HL-60 (cell line): ENCODE measurements around the gene DEPDC4.

Experiments
- DNase-seq, 2 experiments: peaks; one replicate each; pipeline ENCODE4 v3.0.0-alpha.2; 2010 to 2020; ENCODE audit warnings: low read depth in 1 of 2, low spot score in 1 of 2
- H3K27ac ChIP-seq: fragments of 250-450 bp; sonication (Bioruptor Pico); replicated peaks from 2 replicates; pipeline ENCODE4 v1.5.1; 2020; ENCODE audit warnings: mild to moderate bottlenecking, moderate library complexity
- H3K27me3 ChIP-seq: fragments of 250-450 bp; sonication (Bioruptor Pico); 2 replicates; pipeline ENCODE4 v1.5.1; 2021; ENCODE audit warnings: mild to moderate bottlenecking, moderate library complexity; ENCODE audit not compliant: insufficient read depth, poor library complexity, severe bottlenecking
- H3K4me3 ChIP-seq: replicated peaks from 2 replicates; pipeline ENCODE4 v1.5.1; 2011; ENCODE audit warnings: mild to moderate bottlenecking, control low read depth, low read length; ENCODE audit not compliant: insufficient read depth
- GABPA ChIP-seq: IDR thresholded peaks from 2 replicates; pipeline ENCODE4 v1.6.1; 2012; ENCODE audit warnings: low read depth
- POLR2AphosphoS5 ChIP-seq: IDR thresholded peaks from 2 replicates; pipeline ENCODE4 v1.6.1; 2012; ENCODE audit warnings: low read depth
- SPI1 ChIP-seq: IDR thresholded peaks from 2 replicates; pipeline ENCODE4 v1.6.1; 2012; ENCODE audit warnings: low read depth, mild to moderate bottlenecking, borderline replicate concordance
- TF ChIP-seq, protein P1 (sequence below): IDR thresholded peaks from 2 replicates; pipeline ENCODE4 v1.6.1; 2012; ENCODE audit warnings: low read depth; ENCODE audit not compliant: insufficient replicate concordance
- TF ChIP-seq, protein P2 (sequence below): IDR thresholded peaks from one replicate; pipeline ENCODE4 v1.5.1; 2011; ENCODE audit warnings: low read length, control low read depth, inconsistent platforms; ENCODE audit not compliant: insufficient read depth

The DEPDC4 gene

DNA sequence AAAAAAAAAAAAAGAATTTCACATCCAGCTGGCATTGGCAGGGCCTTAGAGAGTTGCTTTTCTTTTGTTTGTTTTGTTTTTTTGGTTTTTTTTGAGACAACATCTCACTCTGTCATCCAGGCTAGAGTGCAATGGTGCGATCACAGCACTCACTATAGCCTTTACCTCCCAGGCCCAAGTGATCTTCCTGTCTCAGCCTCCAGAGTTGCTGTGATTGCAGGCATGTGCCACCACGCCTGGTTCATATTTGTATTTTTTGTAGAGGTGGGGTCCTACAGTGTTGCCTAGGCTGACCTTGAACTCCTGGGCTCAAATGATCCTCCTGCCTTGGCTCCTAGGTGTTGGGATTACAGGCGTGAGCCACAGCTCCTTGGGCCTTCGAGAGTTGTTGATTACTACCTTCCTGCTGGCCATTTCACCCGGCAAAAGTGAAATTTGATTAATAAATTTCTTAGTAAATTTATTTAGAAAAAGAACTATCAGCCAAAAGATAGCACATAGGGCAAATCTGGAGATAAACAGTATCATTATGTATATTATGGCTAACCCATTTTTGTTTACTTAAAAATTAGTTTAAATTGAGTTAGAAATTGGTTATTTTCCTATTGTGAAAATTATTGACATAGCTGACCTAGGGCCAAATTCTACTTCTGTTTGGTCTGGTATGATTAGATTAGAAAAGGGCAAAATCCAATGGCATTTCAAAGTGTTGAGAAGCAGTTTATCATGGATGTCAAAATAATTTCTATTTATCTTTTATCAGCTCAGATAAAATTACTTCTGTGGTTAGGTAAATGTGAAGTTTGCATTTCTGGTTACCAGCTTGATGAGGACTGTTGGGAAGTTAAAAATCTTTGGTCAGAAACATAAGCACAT is 53.6 kb downstream of the DEPDC4 start:
- TF ChIP-seq POLR2AphosphoS5 (no peak), SPI1 (no peak), GABPA (no peak)
- TF ChIP-seq, protein P1, sequence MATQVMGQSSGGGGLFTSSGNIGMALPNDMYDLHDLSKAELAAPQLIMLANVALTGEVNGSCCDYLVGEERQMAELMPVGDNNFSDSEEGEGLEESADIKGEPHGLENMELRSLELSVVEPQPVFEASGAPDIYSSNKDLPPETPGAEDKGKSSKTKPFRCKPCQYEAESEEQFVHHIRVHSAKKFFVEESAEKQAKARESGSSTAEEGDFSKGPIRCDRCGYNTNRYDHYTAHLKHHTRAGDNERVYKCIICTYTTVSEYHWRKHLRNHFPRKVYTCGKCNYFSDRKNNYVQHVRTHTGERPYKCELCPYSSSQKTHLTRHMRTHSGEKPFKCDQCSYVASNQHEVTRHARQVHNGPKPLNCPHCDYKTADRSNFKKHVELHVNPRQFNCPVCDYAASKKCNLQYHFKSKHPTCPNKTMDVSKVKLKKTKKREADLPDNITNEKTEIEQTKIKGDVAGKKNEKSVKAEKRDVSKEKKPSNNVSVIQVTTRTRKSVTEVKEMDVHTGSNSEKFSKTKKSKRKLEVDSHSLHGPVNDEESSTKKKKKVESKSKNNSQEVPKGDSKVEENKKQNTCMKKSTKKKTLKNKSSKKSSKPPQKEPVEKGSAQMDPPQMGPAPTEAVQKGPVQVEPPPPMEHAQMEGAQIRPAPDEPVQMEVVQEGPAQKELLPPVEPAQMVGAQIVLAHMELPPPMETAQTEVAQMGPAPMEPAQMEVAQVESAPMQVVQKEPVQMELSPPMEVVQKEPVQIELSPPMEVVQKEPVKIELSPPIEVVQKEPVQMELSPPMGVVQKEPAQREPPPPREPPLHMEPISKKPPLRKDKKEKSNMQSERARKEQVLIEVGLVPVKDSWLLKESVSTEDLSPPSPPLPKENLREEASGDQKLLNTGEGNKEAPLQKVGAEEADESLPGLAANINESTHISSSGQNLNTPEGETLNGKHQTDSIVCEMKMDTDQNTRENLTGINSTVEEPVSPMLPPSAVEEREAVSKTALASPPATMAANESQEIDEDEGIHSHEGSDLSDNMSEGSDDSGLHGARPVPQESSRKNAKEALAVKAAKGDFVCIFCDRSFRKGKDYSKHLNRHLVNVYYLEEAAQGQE, result no peak
- TF ChIP-seq, protein P2, sequence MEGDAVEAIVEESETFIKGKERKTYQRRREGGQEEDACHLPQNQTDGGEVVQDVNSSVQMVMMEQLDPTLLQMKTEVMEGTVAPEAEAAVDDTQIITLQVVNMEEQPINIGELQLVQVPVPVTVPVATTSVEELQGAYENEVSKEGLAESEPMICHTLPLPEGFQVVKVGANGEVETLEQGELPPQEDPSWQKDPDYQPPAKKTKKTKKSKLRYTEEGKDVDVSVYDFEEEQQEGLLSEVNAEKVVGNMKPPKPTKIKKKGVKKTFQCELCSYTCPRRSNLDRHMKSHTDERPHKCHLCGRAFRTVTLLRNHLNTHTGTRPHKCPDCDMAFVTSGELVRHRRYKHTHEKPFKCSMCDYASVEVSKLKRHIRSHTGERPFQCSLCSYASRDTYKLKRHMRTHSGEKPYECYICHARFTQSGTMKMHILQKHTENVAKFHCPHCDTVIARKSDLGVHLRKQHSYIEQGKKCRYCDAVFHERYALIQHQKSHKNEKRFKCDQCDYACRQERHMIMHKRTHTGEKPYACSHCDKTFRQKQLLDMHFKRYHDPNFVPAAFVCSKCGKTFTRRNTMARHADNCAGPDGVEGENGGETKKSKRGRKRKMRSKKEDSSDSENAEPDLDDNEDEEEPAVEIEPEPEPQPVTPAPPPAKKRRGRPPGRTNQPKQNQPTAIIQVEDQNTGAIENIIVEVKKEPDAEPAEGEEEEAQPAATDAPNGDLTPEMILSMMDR, result no peak
- Histone ChIP-seq H3K27me3 (no peaks in the 10 kb centered on the region), H3K27ac (no peak overlapping the region), H3K4me3 (no peak overlapping the region)
- no peak for DNase-seq

DNA sequence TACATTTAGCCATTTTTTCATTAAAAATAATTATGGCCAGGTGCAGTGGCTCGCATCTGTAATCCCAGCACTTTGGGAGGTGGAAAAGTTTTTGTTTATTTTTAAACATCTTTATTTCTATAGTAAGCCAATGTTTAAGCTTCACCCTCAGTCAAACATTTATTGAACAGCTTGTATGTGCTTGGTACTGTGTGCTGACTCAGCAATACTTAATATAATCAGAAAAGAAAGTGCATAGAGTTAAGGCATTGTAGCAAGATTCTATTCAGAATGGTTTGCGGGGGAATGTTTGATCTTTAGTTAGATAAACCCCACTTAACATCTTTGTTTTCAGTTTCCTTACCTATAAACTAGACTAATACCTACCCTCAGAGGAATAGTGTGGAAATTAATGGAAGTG is 55.2 kb downstream of the DEPDC4 start:
- Histone ChIP-seq H3K4me3 (no peak overlapping the region), H3K27me3 (no peaks in the 10 kb centered on the region), H3K27ac (no peak overlapping the region)
- no peak for DNase-seq
- TF ChIP-seq, protein P2, result no peak
- TF ChIP-seq SPI1, result no peak
- no peak for TF ChIP-seq POLR2AphosphoS5
- TF ChIP-seq, protein P1, result no peak
- TF ChIP-seq GABPA, result no peak

DNA sequence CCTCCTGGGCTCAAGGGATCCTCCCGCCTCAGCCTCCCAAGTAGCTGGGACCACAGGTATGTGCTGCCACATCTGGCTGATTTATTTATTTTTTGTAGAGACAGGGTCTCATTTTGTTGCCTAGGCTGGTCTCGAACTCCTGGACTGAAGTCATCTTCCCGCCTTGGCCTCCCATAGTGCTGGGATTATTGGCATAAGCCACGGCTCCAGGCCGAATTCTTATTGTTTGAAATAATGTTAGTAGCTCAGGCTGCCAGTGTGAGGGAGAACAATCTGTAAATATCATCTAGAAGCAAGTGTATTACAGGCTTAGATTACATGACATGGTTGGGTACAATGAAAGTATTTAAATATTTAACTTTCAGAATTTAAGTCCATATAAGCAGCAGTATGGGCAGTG is 58.0 kb downstream of the DEPDC4 start:
- TF ChIP-seq SPI1, result no peak
- no peak for TF ChIP-seq GABPA
- no peak for TF ChIP-seq POLR2AphosphoS5
- TF ChIP-seq, protein P2, result no peak
- TF ChIP-seq, protein P1, result no peak
- Histone ChIP-seq H3K27ac (no peak overlapping the region), H3K4me3 (no peak overlapping the region), H3K27me3 (no peaks in the 10 kb centered on the region)
- no peak for DNase-seq
